ENCODE data around the gene ATMIN.

- TF ChIP-seq ESRRA (CRISPR knock-in tag; IDR thresholded peaks at IDR 0.05; ENCODE audit: low read depth) = no peak
- TF ChIP-seq TOE1 (CRISPR knock-in tag; IDR thresholded peaks at IDR 0.05) = no peak
- TF ChIP-seq CTCF (CRISPR knock-in tag; IDR thresholded peaks at IDR 0.05) = no peak
- no peak for TF ChIP-seq ZFP1 (CRISPR knock-in tag; IDR thresholded peaks at IDR 0.05)
- TF ChIP-seq NR2F2 (IDR thresholded peaks at IDR 0.05; ENCODE audit: borderline replicate concordance, low read depth) = no peak
- TF ChIP-seq REST (IDR thresholded peaks at IDR 0.05; ENCODE audit: borderline replicate concordance in 1 of 2, low read depth in 1 of 2, low read length in 2 of 2) = no peak
- no peak for TF ChIP-seq GLMP (CRISPR knock-in tag; IDR thresholded peaks at IDR 0.05; ENCODE audit: borderline replicate concordance)
- TF ChIP-seq ZNF496 (CRISPR knock-in tag; IDR thresholded peaks at IDR 0.05; ENCODE audit: insufficient replicate concordance) = no peak
- no peak for TF ChIP-seq PATZ1 (CRISPR knock-in tag; IDR thresholded peaks at IDR 0.05)
- no peak for TF ChIP-seq ZNF879 (CRISPR knock-in tag; IDR thresholded peaks at IDR 0.05)
These were observed 7.2 kb downstream of the ATMIN start for GRCh38 chr16:81042821-81043220.
